A549 (cell line): Measurements from ENCODE around the gene NCSTN.

ENCODE experiments used
- CBX8 ChIP-seq: fragments of 200-600 bp; sonication (generic); IDR thresholded peaks from 2 replicates; pipeline ENCODE4 v1.6.1; 2016
- EHF ChIP-seq: fragments of 250-450 bp; sonication (Bioruptor Pico); IDR thresholded peaks from 2 replicates; pipeline ENCODE4 v1.5.0; 2020; ENCODE audit warnings: mild to moderate bottlenecking
- FOSL2 ChIP-seq, 2 experiments: fragments of 450-650 bp in 1 of 2; fragments of >200 bp in 1 of 2; sonication (Bioruptor Twin) in 1 of 2; formaldehyde crosslinking; IDR thresholded peaks; 2 replicates each; pipeline versions ENCODE4 v1.5.0 to v1.6.1; 2016 to 2020; ENCODE audit warnings: mild to moderate bottlenecking in 1 of 2, moderate library complexity in 1 of 2
- HDAC2 ChIP-seq: fragments of 200-600 bp; sonication (generic); IDR thresholded peaks from 2 replicates; pipeline ENCODE4 v1.6.1; 2016
- POLR2A ChIP-seq: IDR thresholded peaks from 2 replicates; pipeline ENCODE4 v1.6.1; 2012; ENCODE audit warnings: mild to moderate bottlenecking, low read length
- RAD21 ChIP-seq, 2 experiments: fragments of >200 bp in 1 of 2; sonication (Bioruptor Twin) in 1 of 2; formaldehyde crosslinking in 1 of 2; IDR thresholded peaks in 1 of 2; conservative IDR thresholded peaks in 1 of 2; 2 replicates in 1 of 2; 3 replicates in 1 of 2; pipeline ENCODE4 v1.6.1; 2012 to 2018; ENCODE audit warnings: inconsistent platforms in 1 of 2
- SMC3 ChIP-seq: fragments of >200 bp; sonication (Bioruptor Twin); formaldehyde crosslinking; IDR thresholded peaks from 3 replicates; pipeline ENCODE4 v1.6.1; 2018; ENCODE audit warnings: inconsistent platforms
- SREBF2 ChIP-seq: fragments of 450-650 bp; IDR thresholded peaks from 2 replicates; pipeline ENCODE4 v1.6.1; 2014; ENCODE audit warnings: mild to moderate bottlenecking, moderate library complexity
- TF ChIP-seq, protein P1 (sequence below): fragments of >200 bp; sonication (Bioruptor Twin); formaldehyde crosslinking; IDR thresholded peaks from 3 replicates; pipeline ENCODE4 v1.5.1; 2016
- TF ChIP-seq, protein P2 (sequence below): IDR thresholded peaks from 2 replicates; pipeline ENCODE4 v1.6.1; 2012; ENCODE audit warnings: low read depth, borderline replicate concordance

DNA sequence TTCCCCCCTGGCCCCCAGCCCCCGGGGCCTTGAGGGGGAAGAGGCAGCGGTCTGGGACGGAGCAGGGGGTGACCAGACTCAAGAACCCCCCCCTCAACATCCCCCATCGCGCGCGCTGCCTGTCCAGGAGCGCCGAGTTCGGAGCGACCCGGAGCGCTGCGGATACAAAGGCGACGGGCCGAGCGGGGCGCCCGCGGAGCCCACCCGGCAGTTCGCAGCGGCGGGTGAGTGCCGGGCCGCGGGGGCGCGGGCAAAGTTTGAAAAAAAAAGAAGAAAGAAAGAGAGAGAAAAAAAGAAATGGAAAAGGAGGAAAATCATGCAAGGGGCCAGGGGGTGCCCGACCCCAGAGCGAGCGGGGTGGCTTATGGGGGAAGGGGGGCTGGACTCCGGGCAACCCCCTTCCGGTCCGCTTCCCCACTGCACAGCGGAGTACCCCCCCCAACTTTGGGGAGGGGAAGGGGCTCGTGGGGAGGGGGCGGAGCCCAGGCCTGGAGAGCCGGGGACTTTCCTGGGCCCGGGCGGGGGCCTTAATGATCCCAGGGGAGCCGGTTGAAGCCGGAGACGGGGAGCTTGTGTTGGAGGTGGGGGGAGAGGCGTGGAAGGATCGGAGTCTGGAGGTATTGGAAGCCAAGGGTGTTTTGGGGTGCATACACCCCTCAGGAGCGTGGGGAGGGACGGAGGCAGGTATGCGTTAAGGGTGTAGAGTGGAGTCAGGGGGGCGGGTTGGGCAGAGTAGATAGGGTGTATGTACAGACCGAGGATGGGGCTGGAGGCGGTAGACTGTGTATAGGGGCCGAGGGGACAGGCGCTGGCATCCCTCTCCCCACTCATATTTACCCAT, 57.7 kb downstream of the NCSTN start:
- TF ChIP-seq, protein P1, sequence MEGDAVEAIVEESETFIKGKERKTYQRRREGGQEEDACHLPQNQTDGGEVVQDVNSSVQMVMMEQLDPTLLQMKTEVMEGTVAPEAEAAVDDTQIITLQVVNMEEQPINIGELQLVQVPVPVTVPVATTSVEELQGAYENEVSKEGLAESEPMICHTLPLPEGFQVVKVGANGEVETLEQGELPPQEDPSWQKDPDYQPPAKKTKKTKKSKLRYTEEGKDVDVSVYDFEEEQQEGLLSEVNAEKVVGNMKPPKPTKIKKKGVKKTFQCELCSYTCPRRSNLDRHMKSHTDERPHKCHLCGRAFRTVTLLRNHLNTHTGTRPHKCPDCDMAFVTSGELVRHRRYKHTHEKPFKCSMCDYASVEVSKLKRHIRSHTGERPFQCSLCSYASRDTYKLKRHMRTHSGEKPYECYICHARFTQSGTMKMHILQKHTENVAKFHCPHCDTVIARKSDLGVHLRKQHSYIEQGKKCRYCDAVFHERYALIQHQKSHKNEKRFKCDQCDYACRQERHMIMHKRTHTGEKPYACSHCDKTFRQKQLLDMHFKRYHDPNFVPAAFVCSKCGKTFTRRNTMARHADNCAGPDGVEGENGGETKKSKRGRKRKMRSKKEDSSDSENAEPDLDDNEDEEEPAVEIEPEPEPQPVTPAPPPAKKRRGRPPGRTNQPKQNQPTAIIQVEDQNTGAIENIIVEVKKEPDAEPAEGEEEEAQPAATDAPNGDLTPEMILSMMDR, result no peak
- TF ChIP-seq SREBF2, result no peak
- no peak for TF ChIP-seq SMC3
- TF ChIP-seq EHF, result no peak
- no peak for TF ChIP-seq FOSL2 (IDR thresholded peaks at IDR 0.05)
- no peak for TF ChIP-seq FOSL2 (CRISPR knock-in tag; IDR thresholded peaks at IDR 0.05)
- TF ChIP-seq CBX8, result no peak
- TF ChIP-seq, protein P2, sequence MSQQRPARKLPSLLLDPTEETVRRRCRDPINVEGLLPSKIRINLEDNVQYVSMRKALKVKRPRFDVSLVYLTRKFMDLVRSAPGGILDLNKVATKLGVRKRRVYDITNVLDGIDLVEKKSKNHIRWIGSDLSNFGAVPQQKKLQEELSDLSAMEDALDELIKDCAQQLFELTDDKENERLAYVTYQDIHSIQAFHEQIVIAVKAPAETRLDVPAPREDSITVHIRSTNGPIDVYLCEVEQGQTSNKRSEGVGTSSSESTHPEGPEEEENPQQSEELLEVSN, result no peak
- TF ChIP-seq RAD21 (conservative IDR thresholded peaks at IDR 0.05 in 1 of 2, IDR thresholded peaks at IDR 0.05 in 1 of 2), result no peak
- no peak for TF ChIP-seq POLR2A
- no peak for TF ChIP-seq HDAC2
